Karpas-422 (cell line): ENCODE results near the gene CENPP. TPM values are rescaled to one million over a fixed set of nuclear protein-coding genes. Genes with fewer than 3 reads are reported as not detected.

ENCODE experiments used
- DNase-seq: peaks from one replicate; pipeline ENCODE4 v3.0.0-alpha.2; 2015
- H2AFZ ChIP-seq: fragments of 200-600 bp; sonication (generic); 2 replicates; pipeline ENCODE4 v1.6.1; 2014; ENCODE audit warnings: antibody characterized with exemption, low read length, mixed read lengths
- H3K27ac ChIP-seq: fragments of 200-600 bp; sonication (generic); 2 replicates; pipeline ENCODE4 v1.5.1; 2014; ENCODE audit warnings: mild to moderate bottlenecking, low read length, moderate library complexity
- H3K27me3 ChIP-seq: fragments of 200-600 bp; sonication (generic); 2 replicates; pipeline ENCODE4 v1.6.1; 2014; ENCODE audit warnings: low read length, mixed read lengths
- H3K36me3 ChIP-seq: fragments of 200-600 bp; sonication (generic); 2 replicates; pipeline ENCODE4 v1.6.1; 2014; ENCODE audit warnings: low read length, mixed read lengths; ENCODE audit not compliant: insufficient read depth
- H3K4me1 ChIP-seq: fragments of 200-600 bp; sonication (generic); 2 replicates; pipeline ENCODE4 v1.6.1; 2014; ENCODE audit warnings: mild to moderate bottlenecking, low read length, mixed read lengths
- H3K4me2 ChIP-seq: fragments of 200-600 bp; sonication (generic); 2 replicates; pipeline ENCODE4 v1.6.1; 2014; ENCODE audit warnings: low read length, low read depth, mild to moderate bottlenecking; ENCODE audit not compliant: poor library complexity, severe bottlenecking
- H3K4me3 ChIP-seq: fragments of 200-600 bp; sonication (generic); 2 replicates; pipeline ENCODE4 v1.5.1; 2014; ENCODE audit warnings: mild to moderate bottlenecking, antibody characterized with exemption, low read length, mixed read lengths
- H3K79me2 ChIP-seq: fragments of 200-600 bp; sonication (generic); 2 replicates; pipeline ENCODE4 v1.6.1; 2014; ENCODE audit warnings: mild to moderate bottlenecking, low read length, mixed read lengths
- H3K9ac ChIP-seq: fragments of 200-600 bp; sonication (generic); 2 replicates; pipeline ENCODE4 v1.6.0; 2014; ENCODE audit warnings: low read length
- H3K9me2 ChIP-seq: fragments of 200-600 bp; sonication (generic), shearing (Covaris generic); replicated peaks from 2 replicates; pipeline ENCODE4 v1.6.0; 2014; ENCODE audit warnings: mild to moderate bottlenecking, low read length, moderate library complexity; ENCODE audit not compliant: insufficient read depth
- H3K9me3 ChIP-seq: fragments of 300-700, 200-600 bp; sonication (generic); 2 replicates; pipeline ENCODE4 v1.6.1; 2014; ENCODE audit warnings: low read length, mixed read lengths
- H4K20me1 ChIP-seq: fragments of 200-600 bp; sonication (generic); 2 replicates; pipeline ENCODE4 v1.6.1; 2014; ENCODE audit warnings: mild to moderate bottlenecking, antibody characterized with exemption, low read length, low read depth; ENCODE audit not compliant: insufficient read depth
- total RNA-seq: library from RNA; depleted of rRNA; stranded (reverse); fragments of >200 nt; shearing (Covaris generic); gene quantifications from 2 replicates; pipeline ENCODE4 v1.2.3, GENCODE V29; 2014; ENCODE audit warnings: low replicate concordance

CENPP gene
- total RNA-seq, 1 experiment from 2014 or later, result 12.6 TPM

DNA sequence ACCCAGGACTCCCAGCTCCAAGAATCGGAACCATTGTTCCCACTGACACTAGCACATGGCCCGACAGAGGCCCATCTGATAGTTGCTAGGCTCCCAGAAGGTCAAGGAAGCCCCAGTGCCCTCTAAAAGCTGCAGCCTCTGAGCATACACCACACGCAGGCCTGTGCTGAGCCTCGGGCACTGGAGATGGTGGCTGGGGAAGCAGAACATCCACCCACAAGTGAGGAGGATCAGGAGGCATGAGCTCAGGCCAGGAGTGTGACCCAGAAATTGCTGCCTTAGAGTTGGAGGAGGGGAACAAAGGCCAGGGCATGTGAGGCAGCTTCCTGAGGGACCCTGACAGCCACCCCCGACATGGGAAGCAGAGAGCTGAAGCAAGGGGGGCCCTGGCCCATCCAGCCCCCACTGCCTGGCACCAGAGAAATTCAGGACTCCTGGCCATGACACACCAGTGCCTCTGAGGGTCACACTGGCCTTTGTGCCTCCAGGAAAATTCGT is 322.8 kb downstream of the CENPP start:
- Histone ChIP-seq H3K79me2 (peaks cover 25% of the 10 kb centered on the region), H3K9me3 (no peaks in the 10 kb centered on the region), H4K20me1 (0 out of 2 replicates have a peak, but pooled peaks cover 3% of the 10 kb centered on the region), H3K4me1 (no peaks in the 10 kb centered on the region), H3K4me2 (no peak overlapping the region), H3K36me3 (peaks cover 33% of the 10 kb centered on the region; the same call in 1 of the 2 replicates), H3K27ac (no peak overlapping the region), H3K27me3 (no peaks in the 10 kb centered on the region), H2AFZ (no peak overlapping the region), H3K4me3 (no peak overlapping the region), H3K9ac (no peak overlapping the region), H3K9me2 (no peaks in the 10 kb centered on the region)
- DNase-seq, result no peak

- Histone ChIP-seq H3K27ac (no peak overlapping the region), H3K36me3 (peaks cover 32% of the 10 kb centered on the region; the same call in 1 of the 2 replicates), H3K4me1 (no peaks in the 10 kb centered on the region), H3K9me2 (no peaks in the 10 kb centered on the region), H3K9ac (no peak overlapping the region), H3K79me2 (peaks cover 24% of the 10 kb centered on the region), H3K9me3 (no peaks in the 10 kb centered on the region), H4K20me1 (0 out of 2 replicates have a peak, but pooled peaks cover 3% of the 10 kb centered on the region), H3K4me3 (no peak overlapping the region), H3K27me3 (no peaks in the 10 kb centered on the region), H2AFZ (no peak overlapping the region), H3K4me2 (no peak overlapping the region)
- no peak for DNase-seq
These were observed 323.3 kb downstream of the CENPP start for GRCh38 chr9:92649007-92649406.

DNA sequence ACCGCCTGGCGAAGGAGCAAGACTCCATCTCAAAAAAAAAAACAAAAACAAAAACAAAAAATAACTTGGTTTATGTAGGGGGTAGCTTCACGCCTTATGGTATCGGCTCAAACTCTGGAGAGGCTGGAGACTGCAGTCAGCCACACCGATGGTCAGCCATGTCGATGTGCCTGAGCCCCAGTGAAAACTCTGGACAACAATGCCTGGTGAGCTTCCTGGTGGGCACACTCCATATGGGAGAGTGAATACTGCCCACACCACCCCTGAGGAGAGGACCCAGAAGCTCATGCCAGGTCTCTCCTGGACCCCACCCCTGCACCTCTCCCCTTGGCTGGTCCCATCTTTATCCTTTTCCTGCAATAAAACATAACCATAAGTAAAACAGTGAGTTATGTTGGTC is 324.5 kb downstream of the CENPP start:
- no peaks in the 10 kb centered on the region for H3K4me1 ChIP-seq
- no peak for DNase-seq

DNA sequence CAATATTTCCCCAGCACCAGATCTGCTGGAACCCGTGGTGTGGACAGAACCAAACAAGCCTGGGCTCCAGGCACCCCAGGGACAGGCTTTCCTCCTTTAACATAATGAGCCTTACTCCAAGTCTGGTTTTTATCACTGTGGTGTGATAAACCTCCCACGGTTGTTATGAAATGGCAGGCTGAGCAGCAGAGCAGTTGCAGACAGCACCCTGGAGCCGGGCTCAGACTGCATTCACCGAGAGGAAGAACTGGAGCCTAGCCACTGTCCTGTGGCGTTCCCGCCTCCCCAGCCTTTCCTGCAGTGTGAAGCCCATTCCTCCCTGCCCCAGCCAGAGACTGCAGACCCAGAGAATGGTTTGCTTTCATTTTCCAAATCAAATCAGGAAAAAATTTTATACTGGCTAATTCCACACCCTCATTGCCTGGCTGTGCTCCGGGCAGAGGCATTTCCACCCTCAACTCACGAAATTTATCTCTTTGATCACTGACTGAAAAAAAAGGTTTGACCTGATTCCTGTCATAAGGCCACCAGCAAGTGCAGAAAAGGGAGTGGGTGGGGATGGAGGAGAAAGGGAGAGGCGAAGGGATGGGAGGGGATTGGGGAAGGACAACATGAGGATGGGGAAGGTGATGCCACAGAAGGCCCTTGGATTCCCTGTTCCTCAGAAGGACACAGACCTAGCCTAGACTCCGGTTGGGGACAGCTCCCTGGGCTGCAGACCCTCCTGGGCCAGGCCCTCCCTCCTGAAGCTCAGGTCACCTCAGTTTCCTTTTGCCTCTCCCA is 325.3 kb downstream of the CENPP start:
- H3K27me3 ChIP-seq, result no peaks in the 10 kb centered on the region
- H3K36me3 ChIP-seq, result peaks cover 22% of the 10 kb centered on the region; the same call in 1 of the 2 replicates
- no peak for DNase-seq
- H4K20me1 ChIP-seq, result 0 out of 2 replicates have a peak, but pooled peaks cover 3% of the 10 kb centered on the region
- H3K79me2 ChIP-seq, result peaks cover 28% of the 10 kb centered on the region
- no peak overlapping the region for H3K4me3 ChIP-seq
- H3K9me3 ChIP-seq, result no peaks in the 10 kb centered on the region
- no peak overlapping the region for H3K27ac ChIP-seq
- H3K9ac ChIP-seq, result no peak overlapping the region
- no peak overlapping the region for H3K4me2 ChIP-seq
- no peaks in the 10 kb centered on the region for H3K4me1 ChIP-seq
- no peaks in the 10 kb centered on the region for H3K9me2 ChIP-seq
- no peak overlapping the region for H2AFZ ChIP-seq

More for the DNA sequence above, 324.5 kb downstream of the CENPP start:
- Histone ChIP-seq H3K9ac (no peak overlapping the region), H3K9me2 (no peaks in the 10 kb centered on the region), H4K20me1 (0 out of 2 replicates have a peak, but pooled peaks cover 3% of the 10 kb centered on the region), H3K36me3 (peaks cover 26% of the 10 kb centered on the region; the same call in 1 of the 2 replicates), H3K27ac (no peak overlapping the region), H3K79me2 (peaks cover 33% of the 10 kb centered on the region), H2AFZ (no peak overlapping the region), H3K4me3 (no peak overlapping the region), H3K4me2 (no peak overlapping the region), H3K27me3 (no peaks in the 10 kb centered on the region), H3K9me3 (no peaks in the 10 kb centered on the region)

DNA sequence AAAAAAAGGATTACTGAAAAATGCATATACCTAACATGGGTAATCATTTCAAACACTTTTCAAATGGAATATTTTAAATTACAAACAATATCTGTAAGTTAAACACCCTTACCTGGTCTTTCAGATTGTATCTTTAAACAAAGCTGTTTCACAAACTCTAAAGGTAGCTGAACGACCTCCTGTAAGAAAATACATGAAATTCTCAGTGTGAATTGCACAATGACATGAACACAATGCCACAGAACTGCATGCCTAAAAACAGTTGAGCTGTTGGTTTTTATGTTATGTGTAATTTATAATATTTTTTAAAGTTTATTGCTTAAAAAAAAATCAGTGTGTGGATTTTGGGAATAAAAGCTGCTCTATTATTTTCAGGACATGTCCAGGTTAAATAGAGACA is 326.7 kb downstream of the CENPP start:
- H3K9me3 ChIP-seq, result no peaks in the 10 kb centered on the region

DNA sequence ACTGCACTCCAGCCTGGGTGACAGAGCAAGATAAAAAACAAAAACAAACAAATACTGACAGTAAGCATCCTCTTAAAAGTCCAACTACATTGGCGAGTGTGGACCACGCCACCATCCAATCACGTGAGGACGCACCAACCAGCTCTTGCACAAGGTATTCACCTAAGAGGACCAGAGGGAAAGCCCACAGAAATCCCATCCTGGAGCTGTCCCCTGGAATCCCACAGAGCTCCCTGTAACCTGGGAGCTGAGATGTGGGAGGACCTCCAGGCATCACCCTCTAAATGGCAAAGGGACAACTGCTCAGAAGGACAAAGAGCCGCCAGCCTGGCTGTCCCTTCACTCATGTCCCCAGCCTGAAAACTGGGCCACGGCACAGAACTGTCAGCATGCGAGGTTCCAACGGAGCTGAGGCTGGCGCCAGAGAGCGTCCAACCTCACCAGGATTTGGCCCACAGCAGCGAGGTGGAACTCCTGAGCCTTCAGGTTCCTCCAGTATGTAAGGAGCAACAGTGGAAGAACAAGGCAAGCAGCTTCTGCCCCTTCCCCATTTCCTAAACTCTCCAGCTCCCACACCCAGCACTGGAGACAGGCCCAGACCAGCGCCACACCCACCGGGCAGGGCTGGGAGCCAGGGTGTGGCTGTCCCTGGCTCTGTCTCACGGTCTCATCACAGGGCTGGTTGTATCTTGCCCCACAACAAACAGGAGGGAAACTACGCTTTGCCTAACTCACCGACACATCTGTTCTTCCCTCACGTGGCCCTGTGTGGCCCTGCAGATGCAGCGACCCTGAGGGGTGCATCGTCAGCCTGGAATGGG is 328.9 kb downstream of the CENPP start:
- H3K36me3 ChIP-seq, result 0 out of 2 replicates have a peak, but pooled peaks cover 9% of the 10 kb centered on the region

More for the DNA sequence above, 326.7 kb downstream of the CENPP start:
- Histone ChIP-seq H3K36me3 (peaks cover 16% of the 10 kb centered on the region; the same call in 1 of the 2 replicates), H3K4me1 (no peaks in the 10 kb centered on the region), H3K4me2 (no peak overlapping the region), H4K20me1 (0 out of 2 replicates have a peak, but pooled peaks cover 2% of the 10 kb centered on the region), H3K9ac (no peak overlapping the region), H3K27ac (no peak overlapping the region), H3K79me2 (peaks cover 26% of the 10 kb centered on the region), H3K27me3 (no peaks in the 10 kb centered on the region), H3K4me3 (no peak overlapping the region), H3K9me2 (no peaks in the 10 kb centered on the region), H2AFZ (no peak overlapping the region)
- DNase-seq, result no peak

GRCh38 chr9:92655366-92655765 is 329.6 kb downstream of the CENPP start:
- H3K79me2 ChIP-seq, result peaks cover 47% of the 10 kb centered on the region
- peaks cover 3% of the 10 kb centered on the region; the same call in 1 of the 2 replicates for H4K20me1 ChIP-seq
- H3K4me1 ChIP-seq, result no peaks in the 10 kb centered on the region
- no peak overlapping the region for H3K27ac ChIP-seq
- no peak overlapping the region for H3K4me2 ChIP-seq
- no peak overlapping the region for H3K4me3 ChIP-seq
- H3K9ac ChIP-seq, result no peak overlapping the region
- H2AFZ ChIP-seq, result no peak overlapping the region
- 0 out of 2 replicates have a peak, but pooled peaks cover 9% of the 10 kb centered on the region for H3K36me3 ChIP-seq
- no peaks in the 10 kb centered on the region for H3K9me3 ChIP-seq
- no peaks in the 10 kb centered on the region for H3K9me2 ChIP-seq
- H3K27me3 ChIP-seq, result no peaks in the 10 kb centered on the region
- no peak for DNase-seq

More for the DNA sequence above, 328.9 kb downstream of the CENPP start:
- Histone ChIP-seq H3K9ac (no peak overlapping the region), H3K27ac (no peak overlapping the region), H3K9me3 (no peaks in the 10 kb centered on the region), H2AFZ (no peak overlapping the region), H3K4me1 (no peaks in the 10 kb centered on the region), H3K79me2 (peaks cover 40% of the 10 kb centered on the region), H3K4me2 (no peak overlapping the region), H3K9me2 (no peaks in the 10 kb centered on the region), H4K20me1 (no peaks in the 10 kb centered on the region; the same call in 1 of the 2 replicates), H3K27me3 (no peaks in the 10 kb centered on the region), H3K4me3 (no peak overlapping the region)
- DNase-seq, result no peak
